ENCODE measurements around the gene BZW2.

Gene BZW2

GRCh38 chr7:16645593-16646471 lies at the start of gene BZW2, which contains the start of gene ANKMY2:
Gene BZW2 (plus strand): TSS chr7:16646181. CDS start chr7:16665444, 19,263 bp downstream.
Gene ANKMY2 (minus strand): TSS chr7:16645754. CDS start chr7:16645573, 181 bp downstream.
- peak; percentile 84 for DNase-seq

- no peak for DNase-seq
Measured at GRCh38 chr7:16598015-16598414, 48.0 kb upstream of the BZW2 start.

- peak; percentile 5 for DNase-seq
Measured at GRCh38 chr7:16599860-16600259, 46.1 kb upstream of the BZW2 start.

GRCh38 chr7:16603633-16604032 lies 42.3 kb upstream of the BZW2 start:
- no peak for DNase-seq

GRCh38 chr7:16604054-16604453 lies 41.9 kb upstream of the BZW2 start:
- no peak for DNase-seq

GRCh38 chr7:16606704-16607103 lies 39.3 kb upstream of the BZW2 start:
- no peak for DNase-seq

GRCh38 chr7:16609842-16610450 lies 36.0 kb upstream of the BZW2 start:
- no peak for DNase-seq

GRCh38 chr7:16611711-16612110 lies 34.3 kb upstream of the BZW2 start:
- DNase-seq = no peak

GRCh38 chr7:16615228-16615627 lies 30.8 kb upstream of the BZW2 start:
- DNase-seq = no peak

- DNase-seq = no peak
Measured at GRCh38 chr7:16616122-16616521, 29.9 kb upstream of the BZW2 start.

GRCh38 chr7:16616542-16616941 lies 29.4 kb upstream of the BZW2 start:
- no peak for DNase-seq

GRCh38 chr7:16619979-16620408 lies 26.0 kb upstream of the BZW2 start:
- no peak for DNase-seq

- DNase-seq = no peak
Measured at GRCh38 chr7:16626388-16626787, 19.6 kb upstream of the BZW2 start.

- DNase-seq = no peak
Measured at GRCh38 chr7:16627236-16627635, 18.7 kb upstream of the BZW2 start.

- DNase-seq = no peak
Measured at GRCh38 chr7:16630654-16631053, 15.3 kb upstream of the BZW2 start.

- no peak for DNase-seq
Measured at GRCh38 chr7:16634271-16634738, 11.7 kb upstream of the BZW2 start.

- no peak for DNase-seq
Measured at GRCh38 chr7:16636555-16637101, 9.4 kb upstream of the BZW2 start.

GRCh38 chr7:16637379-16637778 lies 8.6 kb upstream of the BZW2 start:
- DNase-seq = no peak

- no peak for DNase-seq
Measured at GRCh38 chr7:16638282-16639280, 7.4 kb upstream of the BZW2 start.

GRCh38 chr7:16644157-16644556 lies 1.8 kb upstream of the BZW2 start:
- no peak for DNase-seq

GRCh38 chr7:16644636-16645592 lies 1.1 kb upstream of the BZW2 start:
- peak; percentile 42 for DNase-seq

Measured in NCI-H748 treated with DMSO at 0.1 percent for 48 hours (cell line).